Measurements from ENCODE around the gene CERT1. TPM values are rescaled to one million over a fixed set of nuclear protein-coding genes. Genes with fewer than 3 reads are reported as not detected.

CERT1 gene
- total RNA-seq, 6 donors from 2014 or later = 22.3 to 79.3 (median 58.0) TPM

- no peak overlapping the region for H3K27ac ChIP-seq
- peaks cover 0 to 4% (median 0%) of the 10 kb centered on the region in 4 donors for H3K4me1 ChIP-seq
- WGBS, 2 donors = 94 to 97% methylated on average over 1 of the region's 1 CpG
- H3K27me3 ChIP-seq = no peaks in the 10 kb centered on the region
- DNase-seq (no peak), ATAC-seq (ENCODE audit: low FRiP score in 2 of 2) (no peak)
- H3K4me3 ChIP-seq = no peak overlapping the region
- H3K36me3 ChIP-seq = no peaks in the 10 kb centered on the region
- peaks cover 5 to 25% (median 8%) of the 10 kb centered on the region in 4 donors for H3K9me3 ChIP-seq
- TF ChIP-seq POLR2AphosphoS5 (IDR thresholded peaks at IDR 0.05) (no peak), POLR2A (IDR thresholded peaks at IDR 0.05) (no peak), CTCF (IDR thresholded peaks at IDR 0.05) (no peak), EP300 (IDR thresholded peaks at IDR 0.05) (no peak)
Measured at GRCh38 chr5:75472973-75473372, 38.5 kb downstream of the CERT1 start.

GRCh38 chr5:75471193-75471592 lies 40.2 kb downstream of the CERT1 start:
- H3K27me3 ChIP-seq = no peaks in the 10 kb centered on the region
- TF ChIP-seq POLR2A (IDR thresholded peaks at IDR 0.05) = no peak
- TF ChIP-seq EP300 (IDR thresholded peaks at IDR 0.05) = no peak
- TF ChIP-seq CTCF (IDR thresholded peaks at IDR 0.05) = no peak
- no peak for TF ChIP-seq POLR2AphosphoS5 (IDR thresholded peaks at IDR 0.05)
- H3K4me3 ChIP-seq = no peak overlapping the region
- H3K27ac ChIP-seq = no peak overlapping the region
- 94 to 100% methylated on average over 1 to 2 of the region's 2 CpGs for WGBS, 2 donors
- peaks cover 5 to 25% (median 8%) of the 10 kb centered on the region in 4 donors for H3K9me3 ChIP-seq
- no peak for ATAC-seq (ENCODE audit: low FRiP score in 2 of 2)
- no peak for DNase-seq
- H3K36me3 ChIP-seq = no peaks in the 10 kb centered on the region
- peaks cover 0 to 4% (median under 1%) of the 10 kb centered on the region in 4 donors for H3K4me1 ChIP-seq

- TF ChIP-seq EP300 (IDR thresholded peaks at IDR 0.05) (no peak), POLR2AphosphoS5 (IDR thresholded peaks at IDR 0.05) (no peak), CTCF (IDR thresholded peaks at IDR 0.05) (no peak), POLR2A (IDR thresholded peaks at IDR 0.05) (no peak)
- Histone ChIP-seq H3K27me3 (no peaks in the 10 kb centered on the region), H3K36me3 (no peaks in the 10 kb centered on the region), H3K4me1 (peaks cover 10 to 21% (median 15%) of the 10 kb centered on the region in 4 donors), H3K4me3 (no peak overlapping the region), H3K27ac (no peak overlapping the region), H3K9me3 (peaks cover 5 to 25% (median 8%) of the 10 kb centered on the region in 4 donors)
- no peak for DNase-seq
- 95 to 100% methylated on average over 1 of the region's 1 CpG for WGBS, 2 donors
- no peak for ATAC-seq (ENCODE audit: low FRiP score in 2 of 2)
Measured at GRCh38 chr5:75469017-75469416, 42.4 kb downstream of the CERT1 start.

GRCh38 chr5:75468593-75468992 lies 42.8 kb downstream of the CERT1 start:
- Histone ChIP-seq H3K27me3 (no peaks in the 10 kb centered on the region), H3K9me3 (peaks cover 5 to 25% (median 8%) of the 10 kb centered on the region in 4 donors), H3K27ac (no peak overlapping the region), H3K4me3 (no peak overlapping the region), H3K4me1 (peaks cover 12 to 25% (median 15%) of the 10 kb centered on the region in 4 donors), H3K36me3 (no peaks in the 10 kb centered on the region)
- ATAC-seq (ENCODE audit: low FRiP score in 2 of 2) (no peak), DNase-seq (no peak)
- 96 to 100% methylated on average over 1 to 2 of the region's 2 CpGs for WGBS, 2 donors
- TF ChIP-seq CTCF (IDR thresholded peaks at IDR 0.05) = no peak
- TF ChIP-seq EP300 (IDR thresholded peaks at IDR 0.05) = no peak
- no peak for TF ChIP-seq POLR2AphosphoS5 (IDR thresholded peaks at IDR 0.05)
- no peak for TF ChIP-seq POLR2A (IDR thresholded peaks at IDR 0.05)
